Endothelial cell of umbilical vein (primary cell): ENCODE data around the gene LIN7A. TPM values are rescaled to one million over a fixed set of nuclear protein-coding genes. Genes with fewer than 3 reads are reported as not detected.

Experiments used
- BruUV-seq: library from RNA; stranded (reverse); fragments of 400-500 nt; replicated peaks from 2 replicates; lab custom pipeline; 2021; lab: Mats Ljungman, UMichigan
- CTCF ChIA-PET: fragments of 300-600, 350-600 bp; sonication (Branson Sonifier 250); formaldehyde crosslinking; loops from one replicate; lab custom pipeline; 2021; ENCODE audit warnings: antibody characterized with exemption, inconsistent platforms; lab: Charles Lee
- POLR2A ChIA-PET: fragments of 300-600, 350-600 bp; sonication (Branson Sonifier 250); formaldehyde crosslinking; loops from one replicate; lab custom pipeline; 2021; ENCODE audit warnings: antibody characterized with exemption, inconsistent platforms; lab: Charles Lee
- DNase-seq: peaks from one replicate; pipeline ENCODE4 v3.0.0-alpha.2; 2011; ENCODE audit warnings: low read depth, low spot score
- FAIRE-seq: peaks from 2 replicates; lab custom pipeline; 2011; peaks lifted over from hg19 to GRCh38; lab: Jason Lieb, UNC
- H2AFZ ChIP-seq: 2 replicates; pipeline ENCODE4 v1.6.0; 2012; ENCODE audit warnings: low read depth, low read length, control low read depth, inconsistent platforms
- H3K27ac ChIP-seq: 2 replicates; pipeline ENCODE4 v1.5.1; 2011; ENCODE audit warnings: low read depth, mild to moderate bottlenecking, control low read depth, low read length, moderate library complexity; ENCODE audit not compliant: insufficient read depth
- H3K27me3 ChIP-seq, 2 experiments: 2 replicates each; pipeline versions ENCODE4 v1.6.0 to v1.6.1; 2011; ENCODE audit warnings: low read length in 2 of 2, mixed read lengths in 1 of 2; ENCODE audit not compliant: control insufficient read depth in 2 of 2, insufficient read depth in 2 of 2
- H3K36me3 ChIP-seq, 2 experiments: 2 replicates in 1 of 2; 3 replicates in 1 of 2; pipeline ENCODE4 v1.5.1; 2011; ENCODE audit warnings: low read length in 2 of 2, mild to moderate bottlenecking in 1 of 2, moderate library complexity in 1 of 2; ENCODE audit not compliant: control insufficient read depth in 2 of 2, insufficient read depth in 2 of 2; ENCODE audit errors: extremely low read depth in 1 of 2
- H3K4me1 ChIP-seq: 3 replicates; pipeline ENCODE4 v1.5.1; 2011; ENCODE audit warnings: mild to moderate bottlenecking, low read length; ENCODE audit not compliant: control insufficient read depth, insufficient read depth; ENCODE audit errors: extremely low read depth
- H3K4me2 ChIP-seq: 2 replicates; pipeline ENCODE4 v1.6.1; 2011; ENCODE audit warnings: low read length, control low read depth, mixed read lengths; ENCODE audit not compliant: insufficient read depth
- H3K4me3 ChIP-seq, 3 experiments: fragments of 200-600 bp in 1 of 3; sonication (generic), shearing (Covaris generic) in 1 of 3; replicated peaks in 1 of 3; 2 replicates each; pipeline ENCODE4 v1.5.1; 2011 to 2016; ENCODE audit warnings: control low read depth in 3 of 3, low read length in 3 of 3, mild to moderate bottlenecking in 2 of 3, inconsistent platforms in 1 of 3, low read depth in 1 of 3, moderate library complexity in 1 of 3; ENCODE audit not compliant: insufficient read depth in 1 of 3
- H3K79me2 ChIP-seq: 2 replicates; pipeline ENCODE4 v1.6.0; 2012; ENCODE audit warnings: low read length, inconsistent platforms; ENCODE audit not compliant: control insufficient read depth, insufficient read depth
- H3K9ac ChIP-seq: replicated peaks from 2 replicates; pipeline ENCODE3; 2011; ENCODE audit warnings: low read length, control low read depth; ENCODE audit not compliant: insufficient read depth; ENCODE audit errors: extremely low read depth
- H3K9me1 ChIP-seq: replicated peaks from 3 replicates; pipeline ENCODE4 v1.6.0; 2011; ENCODE audit warnings: mild to moderate bottlenecking, low read length; ENCODE audit not compliant: control insufficient read depth, insufficient read depth; ENCODE audit errors: extremely low read depth
- H3K9me3 ChIP-seq: replicated peaks from 2 replicates; pipeline ENCODE4 v1.5.1; 2012; ENCODE audit warnings: low read length, inconsistent platforms; ENCODE audit not compliant: control insufficient read depth, insufficient read depth
- H4K20me1 ChIP-seq: replicated peaks from 2 replicates; pipeline ENCODE3; 2011; ENCODE audit warnings: mild to moderate bottlenecking, low read length; ENCODE audit not compliant: control insufficient read depth, insufficient read depth; ENCODE audit errors: extremely low read depth
- CTCF ChIP-seq, 2 donors: IDR thresholded peaks; 1 replicate in 1 of 2; 2 replicates in 1 of 2; pipeline ENCODE4 v1.5.1; 2011; ENCODE audit warnings: low read length in 2 of 2, mild to moderate bottlenecking in 2 of 2, moderate library complexity in 2 of 2, control low read depth in 1 of 2, inconsistent platforms in 1 of 2, low read depth in 1 of 2; ENCODE audit not compliant: insufficient read depth in 1 of 2; ENCODE audit errors: extremely low read depth in 1 of 2
- EZH2 ChIP-seq: IDR thresholded peaks from 2 replicates; pipeline ENCODE4 v1.6.1; 2012; ENCODE audit warnings: borderline replicate concordance, low read depth, mild to moderate bottlenecking, moderate library complexity, low read length, inconsistent platforms; ENCODE audit not compliant: severe bottlenecking
- FOS ChIP-seq: IDR thresholded peaks from 2 replicates; pipeline ENCODE4 v1.6.1; 2011; ENCODE audit warnings: mild to moderate bottlenecking, low read length, moderate library complexity, borderline replicate concordance; ENCODE audit not compliant: insufficient read depth
- GATA2 ChIP-seq: IDR thresholded peaks from 2 replicates; pipeline ENCODE4 v1.7.0; 2011; ENCODE audit warnings: low read depth, mild to moderate bottlenecking, moderate library complexity, mixed read lengths, low read length; ENCODE audit not compliant: insufficient read length, insufficient read depth
- JUN ChIP-seq: IDR thresholded peaks from 2 replicates; pipeline ENCODE4 v1.6.1; 2011; ENCODE audit warnings: borderline replicate concordance, low read depth; ENCODE audit not compliant: insufficient read length, insufficient read depth
- MYC ChIP-seq: IDR thresholded peaks from one replicate; pipeline ENCODE4 v1.6.1; 2011; ENCODE audit warnings: mild to moderate bottlenecking, low read depth, low read length
- POLR2A ChIP-seq: IDR thresholded peaks from 2 replicates; pipeline ENCODE4 v1.6.1; 2012; ENCODE audit warnings: low read depth, mild to moderate bottlenecking, control low read depth, low read length
- POLR2AphosphoS5 ChIP-seq: IDR thresholded peaks from 2 replicates; pipeline ENCODE4 v1.6.1; 2012; ENCODE audit warnings: low read depth, mild to moderate bottlenecking, control low read depth, low read length, moderate library complexity; ENCODE audit not compliant: insufficient read depth
- dilution Hi-C: fragments of 300-500 bp; cut with MboI; formaldehyde crosslinking; loops from one replicate; pipeline ENCODE4 v1.15.0; 2019; ENCODE audit warnings: low sequenced_read_pairs; ENCODE audit not compliant: extremely low pct_ligation_motif_present
- intact Hi-C: fragments of 100-400 bp; cut with micrococcal nuclease; formaldehyde crosslinking; loops from one replicate; pipeline ENCODE4 v1.10.0; 2022
- polyA plus RNA-seq, 4 experiments: library from polyadenylated mRNA; depleted of rRNA in 3 of 4; stranded (reverse) in 3 of 4; unstranded in 1 of 4; fragments of >200 nt; gene quantifications; 2 replicates each; pipeline versions ENCODE4 v1.2.1 to v1.2.3, GENCODE V29; 2011 to 2012; ENCODE audit warnings: missing spikeins in 1 of 4
- total RNA-seq: library from RNA; stranded (reverse); gene quantifications from 2 replicates; pipeline ENCODE4 v1.2.3, GENCODE V29; 2021
- TF ChIP-seq, protein P1 (sequence below): IDR thresholded peaks from 2 replicates; pipeline ENCODE4 v1.6.1; 2011; ENCODE audit not compliant: insufficient read depth, insufficient read length

Gene LIN7A
- total and polyA plus RNA-seq, 2 donors (not counting 3 experiments of a cell fraction or from before 2014, with no cell fraction given), result 1.6 to 4.3 TPM

DNA sequence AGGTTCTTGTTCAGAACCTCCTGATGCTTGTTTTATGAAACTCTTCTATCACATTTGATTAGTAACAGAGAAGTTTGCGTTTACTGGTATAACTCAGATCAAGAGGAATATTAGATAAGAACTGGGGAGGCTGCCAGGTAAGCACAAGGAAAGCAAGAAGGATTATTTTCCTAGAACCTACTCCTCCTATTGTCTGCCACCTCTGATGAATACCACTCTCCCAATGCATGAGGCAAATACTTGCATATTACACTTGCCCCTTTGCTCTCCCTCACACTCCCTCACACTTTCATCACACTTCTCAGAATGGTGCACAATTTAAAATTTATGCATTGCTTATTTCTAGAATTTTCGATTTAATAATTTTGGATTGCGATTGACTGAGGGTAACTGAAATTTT, 43.6 kb downstream of the LIN7A start:
- Histone ChIP-seq H3K9me1 (no peaks in the 10 kb centered on the region), H3K79me2 (no peaks in the 10 kb centered on the region), H3K4me2 (no peak overlapping the region), H3K4me1 (no peaks in the 10 kb centered on the region), H2AFZ (no peak overlapping the region), H3K27ac (no peak overlapping the region), H3K36me3 (no peaks in the 10 kb centered on the region), H3K4me3 (no peak overlapping the region), H3K27me3 (no peaks in the 10 kb centered on the region), H3K9ac (no peak overlapping the region), H4K20me1 (no peaks in the 10 kb centered on the region), H3K9me3 (no peaks in the 10 kb centered on the region)
- no peak for DNase-seq
- intact Hi-C loops, result no loop called here
- TF ChIP-seq, protein P1, sequence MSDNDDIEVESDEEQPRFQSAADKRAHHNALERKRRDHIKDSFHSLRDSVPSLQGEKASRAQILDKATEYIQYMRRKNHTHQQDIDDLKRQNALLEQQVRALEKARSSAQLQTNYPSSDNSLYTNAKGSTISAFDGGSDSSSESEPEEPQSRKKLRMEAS, result no peak
- TF ChIP-seq POLR2AphosphoS5 (no peak), CTCF (IDR thresholded peaks at IDR 0.05; ENCODE audit: extremely low read depth in 1 of 2, insufficient read depth in 1 of 2, low read depth in 1 of 2, low read length in 2 of 2) (no peak), FOS (no peak), MYC (no peak), JUN (no peak), EZH2 (no peak), POLR2A (no peak), GATA2 (no peak)
- ChIA-PET CTCF (no interaction called here), POLR2A (no interaction called here)
- dilution Hi-C loops, result no loop called here
- no TSS peak for BruUV-seq
- FAIRE-seq, result no peak
